HUDEP-2 (cell line): ENCODE results near the gene PTPRN2.
A peak's percentile ranks its signal among the peaks of the same experiment; 100 is the strongest.

Experiments
- DNase-seq, 76 experiments: peaks; one replicate each; lab custom pipeline; 2025; ENCODE audit not compliant: unreplicated experiment in 76 of 76; lab: John Stamatoyannopoulos, UW

Gene PTPRN2

GRCh38 chr7:158558816-158559215, 28.8 kb downstream of the PTPRN2 start:
- DNase-seq: no peak

GRCh38 chr7:158557441-158557755, 30.2 kb downstream of the PTPRN2 start:
- DNase-seq: no peak

- no peak for DNase-seq
Measured at GRCh38 chr7:158556721-158557440, 30.7 kb downstream of the PTPRN2 start.

- no peak for DNase-seq
Measured at GRCh38 chr7:158555034-158555520, 32.5 kb downstream of the PTPRN2 start.

- no peak for DNase-seq
Measured at GRCh38 chr7:158550886-158551452, 36.7 kb downstream of the PTPRN2 start.

- DNase-seq: no peak
Measured at GRCh38 chr7:158550394-158550700, 37.3 kb downstream of the PTPRN2 start.

- no peak for DNase-seq
Measured at GRCh38 chr7:158549616-158550393, 37.8 kb downstream of the PTPRN2 start.

GRCh38 chr7:158549176-158549615, 38.4 kb downstream of the PTPRN2 start:
- no peak for DNase-seq

GRCh38 chr7:158548726-158549125, 38.9 kb downstream of the PTPRN2 start:
- DNase-seq: no peak

GRCh38 chr7:158547817-158548216, 39.8 kb downstream of the PTPRN2 start:
- no peak for DNase-seq

- no peak for DNase-seq
Measured at GRCh38 chr7:158546626-158547025, 41.0 kb downstream of the PTPRN2 start.

GRCh38 chr7:158546214-158546613, 41.4 kb downstream of the PTPRN2 start:
- DNase-seq: no peak

GRCh38 chr7:158544708-158545107, 42.9 kb downstream of the PTPRN2 start:
- no peak for DNase-seq

GRCh38 chr7:158543840-158544239, 43.8 kb downstream of the PTPRN2 start:
- no peak for DNase-seq

- no peak for DNase-seq
Measured at GRCh38 chr7:158542651-158543566, 44.7 kb downstream of the PTPRN2 start.

GRCh38 chr7:158541346-158542010, 46.1 kb downstream of the PTPRN2 start:
- DNase-seq: peak in 8 of 76 experiments; percentile 1 to 19 (median 6)

GRCh38 chr7:158539711-158540146, 47.9 kb downstream of the PTPRN2 start:
- DNase-seq: no peak

- DNase-seq: no peak
Measured at GRCh38 chr7:158538156-158538946, 49.3 kb downstream of the PTPRN2 start.

GRCh38 chr7:158537516-158537882, 50.1 kb downstream of the PTPRN2 start:
- no peak for DNase-seq
